PFSK-1 (cell line): ENCODE measurements around the gene CHSY3.

Experiments
- FOXP2 ChIP-seq: optimal IDR thresholded peaks from 2 replicates; pipeline ENCODE3; 2011; ENCODE audit warnings: borderline replicate concordance, control low read depth, inconsistent platforms; ENCODE audit not compliant: insufficient read depth; ENCODE audit errors: extremely low read length, extremely low read depth
- POLR2AphosphoS5 ChIP-seq: IDR thresholded peaks from 2 replicates; pipeline ENCODE4 v1.6.1; 2012; ENCODE audit warnings: low read depth, mild to moderate bottlenecking, control low read depth, low read length, moderate library complexity
- REST ChIP-seq, 2 experiments: IDR thresholded peaks; 2 replicates each; pipeline versions ENCODE4 v1.6.1 to v1.8.0; 2011 to 2012; ENCODE audit warnings: low read depth in 2 of 2, low read length in 2 of 2, control low read depth in 1 of 2, inconsistent platforms in 1 of 2, mild to moderate bottlenecking in 1 of 2, moderate library complexity in 1 of 2; ENCODE audit not compliant: insufficient read depth in 1 of 2
- SIN3A ChIP-seq: IDR thresholded peaks from 2 replicates; pipeline ENCODE4 v1.6.1; 2012; ENCODE audit warnings: mild to moderate bottlenecking, low read length, moderate library complexity, borderline replicate concordance; ENCODE audit not compliant: insufficient read depth
- TAF1 ChIP-seq: IDR thresholded peaks from 2 replicates; pipeline ENCODE4 v1.6.1; 2012; ENCODE audit warnings: low read length, control low read depth, borderline replicate concordance; ENCODE audit not compliant: insufficient read depth

- no peak for TF ChIP-seq POLR2AphosphoS5
- no peak for TF ChIP-seq SIN3A
- no peak for TF ChIP-seq REST (IDR thresholded peaks at IDR 0.05; ENCODE audit: insufficient read depth in 1 of 2, low read depth in 2 of 2, low read length in 2 of 2)
- no peak for TF ChIP-seq FOXP2
- no peak for TF ChIP-seq TAF1
These were observed 119.3 kb downstream of the CHSY3 start for GRCh38 chr5:130023604-130024003.
